Left ventricle myocardium inferior (tissue), 1 donor: ENCODE data around the gene SLC15A3. TPM values are rescaled to one million over a fixed set of nuclear protein-coding genes. Genes with fewer than 3 reads are reported as not detected.

ENCODE experiments used
- DNase-seq: peaks from one replicate; pipeline ENCODE4 v3.0.0-alpha.2; 2020
- H3K27ac ChIP-seq: fragments of 200-600 bp; replicated peaks from 2 replicates; pipeline ENCODE4 v1.8.0; 2021
- H3K27me3 ChIP-seq: fragments of 200-600 bp; 2 replicates; pipeline ENCODE4 v1.8.0; 2021; ENCODE audit warnings: low read depth
- H3K36me3 ChIP-seq: fragments of 200-600 bp; 2 replicates; pipeline ENCODE4 v1.8.0; 2021
- H3K4me1 ChIP-seq: fragments of 200-600 bp; 2 replicates; pipeline ENCODE4 v1.8.0; 2021
- H3K4me3 ChIP-seq: fragments of 200-600 bp; 2 replicates; pipeline ENCODE4 v1.8.0; 2021; ENCODE audit warnings: mild to moderate bottlenecking, moderate library complexity
- H3K9me3 ChIP-seq: fragments of 200-600 bp; replicated peaks from 2 replicates; pipeline ENCODE4 v1.8.0; 2021
- CTCF ChIP-seq: fragments of 200-600 bp; IDR thresholded peaks from 2 replicates; pipeline ENCODE4 v1.8.0; 2021; ENCODE audit warnings: antibody characterized with exemption, mild to moderate bottlenecking, borderline replicate concordance
- intact Hi-C: fragments of 100-400 bp; cut with micrococcal nuclease; formaldehyde crosslinking; loops from one replicate; pipeline ENCODE4 v1.11.0; 2022
- total RNA-seq: library from RNA; stranded (reverse); fragmentation: NEBNext Ultra II Directional; extraction: Animal tissue kit (Norgen Biotek cat#: 25700); gene quantifications from one replicate; pipeline ENCODE4 v1.2.1, GENCODE V29; 2021
- donor health status: DM: no; HTN: yes; CAD: no; lungs with severe emphysema.

SLC15A3 gene
- total RNA-seq, 1 donor from 2014 or later, result 15.4 TPM

GRCh38 chr11:60933416-60934123 lies 18.4 kb downstream of the SLC15A3 start:
- no peak overlapping the region for H3K27ac ChIP-seq
- no peaks in the 10 kb centered on the region for H3K9me3 ChIP-seq
- no peaks in the 10 kb centered on the region for H3K27me3 ChIP-seq
- H3K4me3 ChIP-seq, result no peak overlapping the region
- DNase-seq, result no peak
- no peak for TF ChIP-seq CTCF
- H3K4me1 ChIP-seq, result peaks cover 24% of the 10 kb centered on the region
- H3K36me3 ChIP-seq, result peaks cover 6% of the 10 kb centered on the region
- intact Hi-C loops, result no loop called here

- no peaks in the 10 kb centered on the region for H3K9me3 ChIP-seq
Measured at GRCh38 chr11:60932605-60933356, 19.2 kb downstream of the SLC15A3 start.

GRCh38 chr11:60931917-60932316 lies 20.1 kb downstream of the SLC15A3 start:
- no peak for DNase-seq

More at GRCh38 chr11:60932605-60933356, 19.2 kb downstream of the SLC15A3 start:
- Histone ChIP-seq H3K4me3 (no peak overlapping the region), H3K27me3 (peaks cover 1% of the 10 kb centered on the region), H3K27ac (no peak overlapping the region), H3K36me3 (peaks cover 6% of the 10 kb centered on the region), H3K4me1 (peaks cover 22% of the 10 kb centered on the region)
- no peak for DNase-seq
- no peak for TF ChIP-seq CTCF
- intact Hi-C loops, result no loop called here

GRCh38 chr11:60930394-60930793 lies 21.6 kb downstream of the SLC15A3 start:
- H3K36me3 ChIP-seq, result peaks cover 6% of the 10 kb centered on the region
- DNase-seq, result no peak
- H3K9me3 ChIP-seq, result no peaks in the 10 kb centered on the region
- peaks cover 17% of the 10 kb centered on the region for H3K27me3 ChIP-seq
- no peak overlapping the region for H3K4me3 ChIP-seq
- H3K4me1 ChIP-seq, result peaks cover 6% of the 10 kb centered on the region
- intact Hi-C loops, result no loop called here
- TF ChIP-seq CTCF, result no peak
- H3K27ac ChIP-seq, result no peak overlapping the region

More at GRCh38 chr11:60931917-60932316, 20.1 kb downstream of the SLC15A3 start:
- intact Hi-C loops, result no loop called here
- Histone ChIP-seq H3K27ac (no peak overlapping the region), H3K4me3 (no peak overlapping the region), H3K36me3 (peaks cover 6% of the 10 kb centered on the region), H3K4me1 (peaks cover 13% of the 10 kb centered on the region), H3K9me3 (no peaks in the 10 kb centered on the region), H3K27me3 (peaks cover 10% of the 10 kb centered on the region)
- no peak for TF ChIP-seq CTCF

- Histone ChIP-seq H3K4me1 (peaks cover 12% of the 10 kb centered on the region), H3K9me3 (no peaks in the 10 kb centered on the region), H3K36me3 (peaks cover 6% of the 10 kb centered on the region), H3K27ac (no peak overlapping the region), H3K27me3 (peaks cover 24% of the 10 kb centered on the region), H3K4me3 (no peak overlapping the region)
- TF ChIP-seq CTCF, result no peak
- intact Hi-C loops, result no loop called here
- DNase-seq, result no peak
Measured at GRCh38 chr11:60929764-60930163, 22.2 kb downstream of the SLC15A3 start.
